ENCODE measurements around the gene NOL9. TPM values are rescaled to one million over a fixed set of nuclear protein-coding genes. Genes with fewer than 3 reads are reported as not detected.

Gene NOL9
- total and polyA plus RNA-seq, 10 of the 15 experiments (the other 5 are each of a cell fraction or from before 2014, with no cell fraction given), result 3.9 to 35.9 (median 23.0) TPM

DNA sequence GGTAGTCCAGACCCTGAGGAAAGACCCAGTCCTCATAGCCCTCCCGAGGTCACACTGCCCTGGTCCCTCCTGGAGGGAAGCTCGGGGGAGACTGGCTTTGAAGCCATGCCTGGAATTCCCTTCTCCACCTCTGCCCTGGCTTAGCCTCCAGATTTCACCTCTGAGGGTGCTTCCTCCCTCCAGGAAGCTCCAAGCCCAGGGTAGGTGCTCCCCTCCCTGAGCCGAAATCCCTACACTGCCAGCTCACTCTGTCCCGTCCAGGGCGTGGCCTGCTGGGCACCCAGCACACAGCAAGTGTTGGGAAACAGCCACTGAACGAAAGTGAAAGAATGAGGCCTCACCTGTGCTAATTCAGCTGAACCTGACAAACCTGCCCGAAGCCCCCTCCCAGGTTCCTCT lies 82.3 kb downstream of the NOL9 start:
- intact Hi-C loops (cut with micrococcal nuclease; ENCODE audit: unreplicated experiment), result loop anchor here (1.0 kb wide), 1 partner anchor 12 kb away; no protein-coding TSS in a partner anchor
- H2AFZ ChIP-seq (ENCODE audit: control insufficient read depth, low read depth, low read length), result no peak overlapping the region

More for the DNA sequence above, 82.3 kb downstream of the NOL9 start:
- no peaks in the 10 kb centered on the region for H3K4me1 ChIP-seq (ENCODE audit: control insufficient read depth, insufficient read depth, low read length)
- ChIA-PET CTCF (interaction anchor here (0.8 to 1.0 kb wide), 2 partner anchors 9 to 33 kb away, joined by 3 to 5 read pairs; no protein-coding TSS in a partner anchor), RAD21 (ENCODE audit: unreplicated experiment) (no interaction called here), POLR2A (no interaction called here), SMC1A (ENCODE audit: uncharacterized antibody, unreplicated experiment) (no interaction called here)
- no peaks in the 10 kb centered on the region for H3K36me3 ChIP-seq (ENCODE audit: control insufficient read depth in 2 of 2, insufficient read depth in 2 of 2, low read length in 1 of 2)
- in situ Hi-C loops (cut with MboI), result no loop called here
- H4K20me1 ChIP-seq (ENCODE audit: control insufficient read depth, insufficient read depth), result no peaks in the 10 kb centered on the region
- DNase-seq (ENCODE audit: low read depth, low spot score), result no peak
- ATAC-seq, result no peak
- TF ChIP-seq SREBF2 (IDR thresholded peaks at IDR 0.05; ENCODE audit: low read length), result no peak
- TF ChIP-seq, protein P1, sequence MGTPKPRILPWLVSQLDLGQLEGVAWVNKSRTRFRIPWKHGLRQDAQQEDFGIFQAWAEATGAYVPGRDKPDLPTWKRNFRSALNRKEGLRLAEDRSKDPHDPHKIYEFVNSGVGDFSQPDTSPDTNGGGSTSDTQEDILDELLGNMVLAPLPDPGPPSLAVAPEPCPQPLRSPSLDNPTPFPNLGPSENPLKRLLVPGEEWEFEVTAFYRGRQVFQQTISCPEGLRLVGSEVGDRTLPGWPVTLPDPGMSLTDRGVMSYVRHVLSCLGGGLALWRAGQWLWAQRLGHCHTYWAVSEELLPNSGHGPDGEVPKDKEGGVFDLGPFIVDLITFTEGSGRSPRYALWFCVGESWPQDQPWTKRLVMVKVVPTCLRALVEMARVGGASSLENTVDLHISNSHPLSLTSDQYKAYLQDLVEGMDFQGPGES (IDR thresholded peaks at IDR 0.05), result no peak
- TF ChIP-seq BHLHE40 (IDR thresholded peaks at IDR 0.05; ENCODE audit: borderline replicate concordance in 1 of 2, low read depth in 2 of 2, low read length in 1 of 2), result no peak
- no peak for TF ChIP-seq ATF2 (IDR thresholded peaks at IDR 0.05; ENCODE audit: low read length)
- no peak for TF ChIP-seq YBX1 (IDR thresholded peaks at IDR 0.05)
- TF ChIP-seq REST (IDR thresholded peaks at IDR 0.05; ENCODE audit: low read depth, low read length), result no peak
- TF ChIP-seq RCOR1 (conservative IDR thresholded peaks at IDR 0.05; ENCODE audit: low read depth, low read length), result no peak
- no peak for TF ChIP-seq ZNF592 (IDR thresholded peaks at IDR 0.05)
- no peak for TF ChIP-seq CREB1 (IDR thresholded peaks at IDR 0.05; ENCODE audit: low read depth)
- TF ChIP-seq EP300 (IDR thresholded peaks at IDR 0.05; ENCODE audit: borderline replicate concordance in 1 of 2, control insufficient read depth in 1 of 2, low read depth in 2 of 2, low read length in 2 of 2), result no peak
- TF ChIP-seq, protein P2, sequence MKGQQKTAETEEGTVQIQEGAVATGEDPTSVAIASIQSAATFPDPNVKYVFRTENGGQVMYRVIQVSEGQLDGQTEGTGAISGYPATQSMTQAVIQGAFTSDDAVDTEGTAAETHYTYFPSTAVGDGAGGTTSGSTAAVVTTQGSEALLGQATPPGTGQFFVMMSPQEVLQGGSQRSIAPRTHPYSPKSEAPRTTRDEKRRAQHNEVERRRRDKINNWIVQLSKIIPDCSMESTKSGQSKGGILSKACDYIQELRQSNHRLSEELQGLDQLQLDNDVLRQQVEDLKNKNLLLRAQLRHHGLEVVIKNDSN (IDR thresholded peaks at IDR 0.05; ENCODE audit: borderline replicate concordance, extremely low read length, insufficient read depth, low read depth, low read length), result no peak
- no TSS peak for BruUV-seq (replicated peaks)
- no peak overlapping the region for H3K4me3 ChIP-seq
- no peak overlapping the region for H3K4me2 ChIP-seq (ENCODE audit: control insufficient read depth, insufficient read depth)
- H3K9ac ChIP-seq (ENCODE audit: control insufficient read depth, insufficient read depth, low read length), result no peak overlapping the region
- H3K27me3 ChIP-seq (replicated peaks in 1 of 2; ENCODE audit: control insufficient read depth in 2 of 2, insufficient read depth in 2 of 2, low read length in 1 of 2), result no peaks in the 10 kb centered on the region
- H3K79me2 ChIP-seq (ENCODE audit: control insufficient read depth, insufficient read depth, low read length), result no peaks in the 10 kb centered on the region
- no peak overlapping the region for H3K27ac ChIP-seq (ENCODE audit: control insufficient read depth, insufficient read depth)
- 76% methylated on average over 7 of the region's 7 CpGs for WGBS (ENCODE audit: insufficient coverage, insufficient replicate concordance, low lambda C conversion rate, missing lambda C conversion rate)
- H3K9me3 ChIP-seq (replicated peaks; ENCODE audit: control insufficient read depth, insufficient read depth, low read length), result no peaks in the 10 kb centered on the region
- FAIRE-seq, result no peak
